Activated naive CD8-positive, alpha-beta T cell treated with anti-CD3 and anti-CD28 coated beads, Interleukin-2, amount 50 U/mL, for 16 hours (primary cell): ENCODE data around the gene ELAC2.

Experiments used
- DNase-seq: peaks from one replicate; pipeline ENCODE4 v3.0.0-alpha.2; 2020; ENCODE audit warnings: low read depth, low spot score

Gene ELAC2

DNA sequence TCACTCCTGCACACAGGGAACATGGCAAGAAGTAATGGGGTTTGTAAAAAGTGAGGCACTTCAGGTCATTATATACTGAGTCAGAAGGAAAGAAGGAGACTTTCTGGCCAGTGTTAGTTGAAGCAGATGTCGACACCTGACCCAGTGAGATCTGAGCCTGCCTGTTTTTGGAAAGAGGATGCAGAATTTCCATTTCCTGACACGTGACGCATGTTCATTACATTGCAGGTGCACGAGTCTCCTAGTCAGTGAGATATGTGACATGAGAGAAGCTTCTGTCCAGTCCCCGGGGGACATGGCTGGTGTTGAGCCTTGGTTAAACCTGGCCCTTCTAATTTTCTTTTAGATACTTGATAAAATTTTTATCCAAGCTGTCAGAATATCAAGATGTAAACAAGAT, 62.3 kb downstream of the ELAC2 start:
- DNase-seq, result no peak

DNA sequence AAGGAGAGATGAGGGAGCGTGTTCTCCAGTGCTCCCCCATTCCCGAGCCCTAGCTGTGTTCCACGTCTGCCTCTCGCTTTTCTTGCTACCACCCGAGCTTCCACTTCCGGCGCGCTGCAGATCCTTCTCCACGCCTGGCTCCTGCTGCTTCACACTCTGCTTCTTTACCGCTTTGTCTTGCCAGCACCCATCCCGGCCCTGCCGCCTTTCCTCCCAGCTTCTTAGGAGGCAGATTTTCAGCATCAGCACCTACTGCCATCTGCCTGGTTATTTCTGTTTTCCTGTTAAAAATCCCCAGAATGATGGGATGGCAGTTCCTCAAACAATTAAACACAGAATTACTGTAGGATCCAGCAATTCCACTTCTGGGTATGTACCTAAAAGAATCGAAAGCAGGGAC, 64.7 kb downstream of the ELAC2 start:
- DNase-seq, result no peak

DNA sequence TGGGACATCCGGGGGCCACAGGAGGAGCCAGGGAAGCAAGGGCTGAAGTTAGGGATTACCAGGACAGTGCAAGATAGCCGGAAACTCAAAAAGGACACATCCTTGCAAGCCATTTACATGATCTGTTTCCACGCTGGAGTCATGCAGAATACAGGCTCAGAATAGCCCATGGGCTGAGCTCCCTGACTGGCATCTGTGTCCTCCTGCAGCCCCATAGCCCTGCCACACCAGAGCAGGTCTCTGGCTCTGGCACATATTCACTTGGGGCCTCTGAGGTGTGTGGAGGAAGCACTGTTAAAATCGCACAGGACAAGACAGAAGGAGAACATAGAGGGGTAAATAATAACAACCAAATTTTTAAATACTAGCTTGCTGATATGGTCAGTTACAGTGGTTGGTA, 65.8 kb downstream of the ELAC2 start:
- no peak for DNase-seq

DNA sequence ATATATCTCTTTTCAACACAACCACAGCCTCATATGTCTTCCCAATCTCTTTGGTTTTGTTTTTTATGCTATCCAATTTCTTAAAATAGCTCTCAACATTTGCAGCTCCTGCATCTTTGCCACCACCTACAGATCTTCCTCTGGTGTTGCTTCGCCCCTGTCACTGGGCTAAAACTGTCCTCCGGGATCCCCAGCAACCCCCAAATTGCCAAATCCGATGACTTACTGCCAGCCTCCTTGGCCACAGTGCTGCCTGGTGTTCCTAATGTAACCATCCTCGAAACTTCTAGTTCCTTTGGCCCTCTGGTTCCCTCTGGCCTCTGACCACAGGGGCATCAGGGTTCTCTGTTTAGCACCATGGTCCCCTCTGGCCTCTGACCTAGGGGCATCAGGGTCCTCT, 70.8 kb downstream of the ELAC2 start:
- DNase-seq, result no peak
